ENCODE measurements around the gene SHANK2.

GRCh38 chr11:71247551-71248250 is 4.7 kb downstream of the SHANK2 start:
- TF ChIP-seq ZNF274 (IDR thresholded peaks at IDR 0.05; ENCODE audit: low read depth, low read length) = no peak
- TF ChIP-seq YY1 (IDR thresholded peaks at IDR 0.05; ENCODE audit: insufficient read depth, insufficient read length) = no peak
- TF ChIP-seq SUZ12 (IDR thresholded peaks at IDR 0.05; ENCODE audit: extremely low read depth, insufficient read depth, insufficient read length) = no peak
